GM21515 (cell line): ENCODE data around the gene NAPA.

Source experiments
- ATAC-seq: cut with Tn5 transposase; IDR thresholded peaks from one replicate; pipeline ENCODE4 v1.9.1; 2021; ENCODE audit not compliant: unreplicated experiment

NAPA gene

DNA sequence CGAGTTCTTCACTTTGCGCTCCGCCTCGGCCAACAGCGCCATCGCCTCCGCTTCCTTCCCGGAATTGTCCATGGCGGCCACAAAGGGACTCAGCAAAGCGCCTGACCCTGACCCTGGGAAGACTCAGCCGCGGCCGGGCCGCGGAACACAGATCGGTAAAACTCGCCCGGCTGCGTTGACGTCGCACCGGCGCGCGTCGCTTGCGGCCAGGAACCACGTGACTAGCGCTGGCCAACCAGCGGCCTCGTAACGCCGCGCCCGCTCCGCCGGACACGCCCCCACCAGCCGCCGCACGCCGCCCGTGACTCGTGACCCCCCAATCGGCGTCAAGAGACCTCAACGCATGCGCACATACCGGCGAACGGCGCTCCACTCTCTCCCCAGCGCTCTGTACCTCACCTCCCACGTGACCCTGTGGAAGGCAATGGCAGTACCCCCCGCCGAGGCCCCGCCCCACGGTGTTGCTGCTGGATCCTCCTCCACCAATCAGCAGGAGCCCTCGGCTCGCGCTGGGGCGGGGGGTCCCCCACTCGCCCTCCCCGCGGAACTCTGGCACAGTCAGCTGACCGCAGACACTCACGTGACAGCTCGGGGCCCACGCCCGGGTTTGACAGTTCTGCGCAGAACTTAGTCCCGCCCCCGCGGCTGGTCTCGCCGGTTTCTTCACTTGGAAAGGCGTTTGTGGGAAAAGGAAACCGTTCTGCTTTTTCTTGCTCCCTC is at the start of gene NAPA:
NAPA (minus strand) TSS at position 195 of the 720 bp plus-strand sequence; CDS start at position 72, 123 bp downstream.
- ATAC-seq: peak; percentile 73

DNA sequence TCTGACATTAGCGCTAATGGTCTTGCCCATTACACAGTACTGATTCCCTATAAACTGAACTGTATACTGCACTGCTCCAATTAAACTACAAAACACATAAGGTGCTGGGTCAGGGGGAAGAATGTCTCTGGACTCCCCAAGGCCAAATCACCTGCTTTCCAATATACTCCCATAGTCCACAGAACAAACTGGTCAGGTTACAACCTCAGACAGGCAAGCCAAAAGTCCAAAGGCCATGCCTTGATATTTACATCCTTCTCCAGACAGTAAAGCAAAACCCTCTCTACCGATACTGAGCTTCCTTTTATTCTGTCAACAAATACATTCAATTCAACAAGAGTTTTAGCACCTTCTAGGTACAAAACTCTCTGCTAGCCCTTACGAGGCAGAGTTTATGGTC is 49.2 kb upstream of the NAPA start:
- no peak for ATAC-seq

DNA sequence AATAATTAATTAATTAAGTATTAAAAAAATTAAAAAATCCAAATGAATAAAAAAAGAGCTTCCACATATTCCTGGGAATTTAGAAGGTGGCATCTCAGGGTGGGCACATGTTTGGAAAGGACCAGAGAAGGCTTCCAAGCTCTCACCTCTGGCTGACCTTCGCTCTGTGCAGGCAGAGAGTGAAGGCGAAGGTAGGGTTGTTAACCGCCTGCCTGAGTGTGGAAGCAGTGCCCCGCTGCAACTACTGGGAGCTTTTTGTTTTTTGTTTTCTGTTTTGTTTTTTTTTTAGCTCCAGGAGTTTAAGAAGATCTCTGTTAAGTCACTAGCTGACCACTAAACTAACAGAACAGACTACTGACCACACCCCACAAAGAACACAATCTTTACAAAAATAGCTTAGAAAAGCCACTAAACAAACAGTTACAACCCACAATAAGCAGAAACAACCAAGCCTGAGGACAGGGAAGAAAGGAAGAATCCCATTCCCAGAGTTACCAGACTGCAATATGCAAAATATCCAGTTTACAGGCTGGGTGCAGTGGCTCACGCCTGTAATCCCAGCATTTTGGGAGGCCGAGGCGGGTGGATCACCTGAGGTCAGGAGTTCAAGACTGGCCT is 46.7 kb upstream of the NAPA start:
- no peak for ATAC-seq

- no peak for ATAC-seq
Observed at GRCh38 chr19:47560999-47561398, 46.1 kb upstream of the NAPA start.

DNA sequence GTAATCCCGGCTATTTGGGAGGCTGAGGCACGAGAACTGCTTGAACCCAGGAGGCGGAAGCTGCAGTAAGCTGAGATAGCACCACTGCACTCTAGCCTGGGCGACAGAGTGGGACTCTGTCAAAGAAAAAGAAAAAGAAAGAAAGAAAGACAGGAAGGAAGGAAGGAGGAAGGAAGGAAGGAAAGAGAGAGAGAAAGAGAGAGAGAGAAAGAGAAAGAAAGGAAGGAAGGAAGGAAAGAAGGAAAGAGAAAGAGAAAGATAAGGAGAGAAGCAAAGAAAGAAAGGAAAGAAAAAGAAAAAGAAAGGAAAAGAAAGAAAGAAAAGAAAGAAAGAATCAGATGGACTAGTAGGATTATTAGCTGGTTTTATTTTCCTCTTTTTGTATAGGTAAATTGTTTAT is 35.3 kb upstream of the NAPA start:
- ATAC-seq: no peak

DNA sequence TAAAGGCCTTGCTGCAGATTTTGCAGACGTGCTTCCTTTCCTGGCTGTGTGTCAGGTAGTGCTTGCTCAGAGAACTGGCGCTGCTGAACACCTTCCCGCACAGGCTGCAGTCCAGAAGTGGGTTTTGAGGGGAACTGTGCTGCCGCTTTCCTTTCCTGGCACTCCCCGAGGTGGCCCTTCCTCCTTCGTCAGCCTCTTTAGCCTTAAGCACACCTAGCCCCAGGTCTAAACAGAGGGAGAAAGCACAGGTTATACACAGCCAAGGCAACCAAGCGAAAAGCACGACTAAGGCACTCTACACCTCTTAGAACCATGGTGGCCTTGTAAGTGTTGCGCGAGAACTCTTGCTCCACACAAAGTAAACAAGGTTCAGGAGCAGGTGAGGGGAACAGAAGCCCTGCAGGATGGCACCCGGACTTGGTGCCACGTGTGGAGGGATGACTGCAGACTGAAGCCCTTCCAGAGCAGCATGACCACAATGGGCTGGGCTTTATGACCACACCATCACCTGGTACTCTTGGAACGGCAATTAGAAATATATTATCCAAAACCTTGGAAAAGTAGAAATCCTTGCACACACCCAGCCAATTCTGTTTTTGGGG is 34.5 kb upstream of the NAPA start:
- no peak for ATAC-seq

DNA sequence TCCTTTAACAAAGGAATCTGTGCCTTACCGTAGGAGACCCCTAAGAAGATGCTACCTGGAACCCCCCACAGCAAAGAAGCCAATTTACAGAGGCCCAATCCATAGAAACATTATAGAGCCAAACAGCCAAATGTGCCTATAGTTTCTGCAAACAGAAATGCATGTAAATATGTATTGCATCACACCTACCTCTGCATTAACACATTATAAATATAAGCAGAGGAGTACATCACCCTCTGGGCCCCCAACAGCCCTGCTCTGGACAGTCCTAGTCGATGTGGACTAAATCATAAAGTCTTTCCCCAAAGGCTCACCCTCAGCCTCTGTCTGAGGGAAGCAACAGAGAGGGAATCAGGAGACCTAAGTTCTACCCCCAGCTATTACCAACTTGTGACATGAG is 32.3 kb upstream of the NAPA start:
- ATAC-seq: no peak

GRCh38 chr19:47545061-47545948 is 30.4 kb upstream of the NAPA start:
- ATAC-seq: no peak

DNA sequence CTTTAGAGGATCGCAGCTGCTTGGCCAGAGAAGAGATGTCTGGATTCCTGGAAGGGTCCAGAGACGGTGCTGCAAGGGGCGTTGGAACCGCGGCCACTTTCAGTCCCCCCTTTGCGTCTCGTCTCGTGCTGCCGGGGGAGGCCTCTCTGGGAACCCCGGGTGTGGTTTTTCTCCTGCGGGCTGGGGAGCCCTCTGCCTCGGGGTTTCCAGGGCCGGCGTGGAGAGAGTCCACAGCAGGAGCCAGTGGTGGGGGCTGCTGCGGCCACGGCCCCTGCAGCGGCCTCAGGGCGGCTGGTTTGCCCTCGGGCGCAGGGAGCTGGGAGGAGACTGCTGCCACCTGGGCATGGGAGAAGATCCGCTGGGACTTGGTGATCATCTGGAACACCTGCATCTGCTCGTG is 29.6 kb upstream of the NAPA start:
- ATAC-seq: no peak

GRCh38 chr19:47544075-47544474 is 29.2 kb upstream of the NAPA start:
- ATAC-seq: no peak

GRCh38 chr19:47542030-47542475 is 27.2 kb upstream of the NAPA start:
- no peak for ATAC-seq

DNA sequence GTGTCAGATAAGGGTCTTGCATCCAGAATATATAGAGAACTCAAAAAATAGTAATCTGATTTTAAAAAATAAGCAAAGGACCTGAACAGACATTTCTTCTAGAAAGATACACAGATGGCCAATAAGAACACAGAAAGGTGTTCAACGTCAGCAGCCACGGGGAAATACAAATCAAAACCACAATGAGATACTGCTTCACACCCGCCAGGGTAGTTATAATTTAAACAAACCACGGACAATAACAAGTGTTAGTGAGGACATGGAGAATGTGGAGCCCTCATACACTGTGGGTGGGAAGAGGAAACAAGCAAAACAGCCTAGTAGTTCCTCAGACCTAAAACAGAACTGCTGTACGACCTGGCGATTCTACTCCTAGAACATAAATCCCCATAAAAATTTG is 26.7 kb upstream of the NAPA start:
- ATAC-seq: no peak

DNA sequence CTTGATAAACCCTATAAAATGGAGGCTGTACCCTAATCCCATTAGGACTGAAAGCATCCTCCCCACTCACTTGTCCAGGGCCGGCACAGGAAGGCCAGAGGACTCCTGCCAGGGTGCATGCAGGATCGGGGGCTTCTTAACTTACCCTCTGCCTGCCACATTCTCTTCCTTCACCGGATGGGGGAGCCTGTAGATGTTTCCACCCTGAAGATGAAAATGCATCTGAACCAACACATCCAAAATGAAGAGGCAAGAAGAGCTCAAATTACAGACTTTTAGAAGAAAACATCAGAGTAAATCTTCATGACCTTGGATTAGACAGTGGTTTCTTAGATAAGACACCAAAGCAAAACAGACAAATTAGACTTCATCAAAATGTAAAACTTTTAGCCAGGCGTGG is 25.9 kb upstream of the NAPA start:
- ATAC-seq: no peak

- no peak for ATAC-seq
Observed at GRCh38 chr19:47539747-47540311, 25.0 kb upstream of the NAPA start.

DNA sequence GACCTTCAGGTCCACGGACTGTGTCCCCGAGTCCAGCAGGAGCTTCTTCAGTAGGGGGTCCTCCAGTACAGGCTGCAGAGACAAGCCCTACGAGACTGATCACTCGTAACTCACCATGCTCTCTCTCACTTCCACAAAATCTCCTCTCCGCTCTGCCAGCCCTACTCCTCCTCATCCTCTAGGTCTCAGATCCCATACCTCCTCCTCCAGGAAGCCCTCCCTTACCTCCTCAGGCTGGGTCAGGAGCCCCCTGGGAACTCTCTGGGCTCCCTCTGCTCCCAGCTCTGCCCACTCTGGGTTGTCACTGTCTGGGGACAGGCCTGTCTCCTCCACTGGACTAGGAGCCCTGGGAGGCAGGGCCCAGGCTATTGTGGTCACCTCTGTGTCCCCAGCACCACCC is 23.9 kb upstream of the NAPA start:
- ATAC-seq: no peak

- ATAC-seq: no peak
Observed at GRCh38 chr19:47537493-47537892, 22.6 kb upstream of the NAPA start.

DNA sequence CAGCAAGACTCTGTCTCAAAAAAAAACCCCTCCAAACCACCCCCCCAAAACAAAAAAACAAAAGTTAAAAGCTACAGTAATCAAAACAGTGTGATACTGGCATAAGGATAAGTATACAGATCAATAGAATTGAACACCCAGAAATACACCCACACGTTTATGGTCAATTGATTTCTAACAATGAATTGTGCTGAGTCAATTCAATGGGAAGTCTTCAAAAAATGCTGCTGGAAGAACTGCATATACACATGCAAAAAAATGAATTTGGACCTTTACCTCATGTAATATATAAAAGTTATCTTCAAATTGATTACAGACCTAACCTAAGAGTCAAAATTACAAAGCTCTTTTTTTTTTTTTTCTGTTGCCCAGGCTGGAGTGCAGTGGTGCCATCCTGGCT is 19.8 kb upstream of the NAPA start:
- ATAC-seq: no peak

DNA sequence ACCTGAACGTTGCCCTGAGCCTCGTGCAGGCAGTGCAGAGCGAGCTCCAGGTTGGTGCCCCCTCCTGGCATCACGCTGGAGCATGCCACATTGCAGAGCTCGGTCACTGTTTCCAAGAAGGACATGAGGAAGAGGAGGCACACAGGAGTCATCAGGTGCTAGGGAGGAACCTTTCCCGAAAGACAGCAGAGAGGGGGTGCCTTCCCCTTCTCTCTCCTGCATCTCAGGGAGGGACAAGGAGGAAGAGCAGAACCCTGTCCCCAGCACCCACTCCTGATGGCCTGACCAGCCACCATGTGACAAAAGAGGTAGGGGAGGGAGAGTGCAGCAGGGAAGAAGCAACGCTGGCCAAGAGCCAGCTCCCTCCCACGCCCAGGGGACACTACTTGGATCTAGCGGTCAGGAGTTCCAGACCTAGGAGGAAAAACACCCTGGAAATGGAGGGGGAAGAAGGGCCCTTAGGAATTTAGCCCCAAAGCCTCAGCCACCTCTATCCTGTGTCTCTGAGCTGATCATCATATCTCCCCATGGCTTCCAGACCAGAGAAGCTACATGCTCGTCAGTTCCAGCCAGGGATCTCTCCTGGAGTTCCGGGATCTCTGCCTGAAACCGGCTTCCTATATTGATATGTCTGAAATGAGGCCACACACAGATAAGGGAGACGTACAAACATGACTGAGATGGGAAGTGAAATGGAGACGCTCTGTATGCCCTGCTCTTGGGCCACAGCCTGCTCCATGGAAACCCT is 17.0 kb upstream of the NAPA start:
- no peak for ATAC-seq

DNA sequence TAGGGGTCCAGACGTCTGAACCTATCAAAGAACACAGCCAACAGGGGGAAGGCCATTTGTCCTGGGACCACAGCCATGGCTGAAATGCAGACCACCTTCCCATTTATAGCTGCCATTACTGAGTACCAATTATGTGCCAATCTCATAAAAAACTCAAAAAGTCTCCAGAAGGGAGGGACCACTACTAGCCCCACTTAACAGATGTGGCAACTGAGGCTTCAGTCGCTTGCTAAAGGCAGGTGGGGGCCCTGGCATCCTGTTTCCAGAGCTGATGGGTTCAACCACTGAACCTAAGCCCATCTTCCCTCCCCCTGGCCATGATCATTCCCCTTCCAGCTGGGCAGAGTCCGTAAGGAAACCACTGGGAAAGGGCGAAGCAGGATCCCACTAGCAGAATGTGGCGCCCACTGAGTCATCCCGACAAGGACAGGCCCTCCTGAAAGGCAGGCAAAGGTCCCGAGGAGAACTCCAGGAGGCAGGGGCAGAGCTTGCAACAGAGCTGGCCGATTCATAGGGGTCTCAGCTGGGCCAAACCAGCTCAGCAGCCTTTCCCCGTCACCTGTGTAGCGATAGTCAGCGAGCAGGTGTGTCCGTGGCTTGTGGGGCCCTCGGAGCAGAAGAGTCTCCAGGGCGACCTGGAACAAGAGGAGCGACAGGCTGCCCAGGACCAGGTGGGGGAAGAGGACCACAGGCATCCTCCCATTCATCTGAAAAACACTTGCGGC is 14.3 kb upstream of the NAPA start:
- no peak for ATAC-seq

GRCh38 chr19:47526798-47527197 is 11.9 kb upstream of the NAPA start:
- no peak for ATAC-seq
